ENCODE data around the gene ADAMTS8. TPM values are rescaled to one million over a fixed set of nuclear protein-coding genes. Genes with fewer than 3 reads are reported as not detected.

Gene ADAMTS8
- total RNA-seq, 1 donor, result not detected

DNA sequence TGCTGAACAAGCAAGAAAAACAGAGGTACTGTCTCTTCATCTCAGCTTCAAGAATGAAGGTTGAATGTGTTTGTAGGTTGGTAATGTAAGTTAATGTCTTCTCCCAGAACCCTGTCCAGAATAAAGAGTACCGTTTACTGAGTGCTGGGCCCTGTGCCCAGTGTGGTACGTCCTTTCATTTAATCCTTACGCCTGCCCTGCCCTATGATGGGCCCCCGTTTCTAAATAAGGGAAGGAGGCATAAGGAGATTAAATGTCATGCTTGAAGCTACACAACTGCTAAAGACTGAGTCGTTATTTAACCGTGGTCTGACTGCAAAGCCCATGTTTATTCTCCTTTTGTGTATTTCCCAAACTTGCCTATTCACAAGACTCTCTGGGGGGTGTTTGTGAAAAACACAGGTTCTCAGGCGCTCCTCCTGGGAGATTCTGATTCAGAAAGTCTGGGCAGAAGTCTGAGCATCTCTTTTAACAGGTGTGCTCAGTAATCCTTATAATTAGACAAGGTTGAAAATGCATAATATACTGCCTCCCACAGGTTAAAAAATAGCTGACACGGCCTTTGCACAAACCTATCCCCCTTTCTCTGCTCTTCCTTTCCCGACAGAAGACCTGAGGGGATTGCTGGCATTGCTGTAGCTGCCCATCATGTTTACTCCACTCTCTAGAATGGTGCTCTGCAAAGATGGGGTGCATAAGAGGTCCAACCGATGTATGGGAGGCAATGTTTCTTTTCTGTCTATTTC lies 57.4 kb downstream of the ADAMTS8 start:
- TF ChIP-seq, protein P1, sequence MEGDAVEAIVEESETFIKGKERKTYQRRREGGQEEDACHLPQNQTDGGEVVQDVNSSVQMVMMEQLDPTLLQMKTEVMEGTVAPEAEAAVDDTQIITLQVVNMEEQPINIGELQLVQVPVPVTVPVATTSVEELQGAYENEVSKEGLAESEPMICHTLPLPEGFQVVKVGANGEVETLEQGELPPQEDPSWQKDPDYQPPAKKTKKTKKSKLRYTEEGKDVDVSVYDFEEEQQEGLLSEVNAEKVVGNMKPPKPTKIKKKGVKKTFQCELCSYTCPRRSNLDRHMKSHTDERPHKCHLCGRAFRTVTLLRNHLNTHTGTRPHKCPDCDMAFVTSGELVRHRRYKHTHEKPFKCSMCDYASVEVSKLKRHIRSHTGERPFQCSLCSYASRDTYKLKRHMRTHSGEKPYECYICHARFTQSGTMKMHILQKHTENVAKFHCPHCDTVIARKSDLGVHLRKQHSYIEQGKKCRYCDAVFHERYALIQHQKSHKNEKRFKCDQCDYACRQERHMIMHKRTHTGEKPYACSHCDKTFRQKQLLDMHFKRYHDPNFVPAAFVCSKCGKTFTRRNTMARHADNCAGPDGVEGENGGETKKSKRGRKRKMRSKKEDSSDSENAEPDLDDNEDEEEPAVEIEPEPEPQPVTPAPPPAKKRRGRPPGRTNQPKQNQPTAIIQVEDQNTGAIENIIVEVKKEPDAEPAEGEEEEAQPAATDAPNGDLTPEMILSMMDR (IDR thresholded peaks at IDR 0.05; ENCODE audit: insufficient read depth, low read depth, low read length), result no peak
- DNase-seq (ENCODE audit: low read depth), result no peak
- H3K4me3 ChIP-seq (ENCODE audit: low read depth, low read length), result no peak overlapping the region

DNA sequence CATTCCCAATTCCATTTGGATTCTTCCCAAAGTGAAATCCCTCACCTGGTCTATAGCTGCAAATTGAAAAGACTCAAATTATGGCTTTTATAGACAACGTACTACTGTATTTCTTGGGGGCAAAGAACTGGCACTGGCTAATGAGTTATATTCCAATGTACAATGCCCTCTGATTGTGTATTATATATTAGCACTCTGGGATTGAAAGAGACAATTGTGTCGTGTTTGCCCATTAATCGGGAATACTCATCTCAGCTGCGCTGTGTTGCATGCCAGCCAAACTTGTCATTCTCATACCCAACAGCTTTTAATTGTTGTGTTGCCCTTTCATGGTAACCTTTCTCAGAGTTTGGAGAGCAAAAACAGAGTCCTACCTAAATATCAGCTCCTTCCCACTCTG lies 58.7 kb downstream of the ADAMTS8 start:
- DNase-seq (ENCODE audit: low read depth), result no peak
- H3K4me3 ChIP-seq (ENCODE audit: low read depth, low read length), result no peak overlapping the region
- TF ChIP-seq, protein P1 (IDR thresholded peaks at IDR 0.05; ENCODE audit: insufficient read depth, low read depth, low read length), result no peak

DNA sequence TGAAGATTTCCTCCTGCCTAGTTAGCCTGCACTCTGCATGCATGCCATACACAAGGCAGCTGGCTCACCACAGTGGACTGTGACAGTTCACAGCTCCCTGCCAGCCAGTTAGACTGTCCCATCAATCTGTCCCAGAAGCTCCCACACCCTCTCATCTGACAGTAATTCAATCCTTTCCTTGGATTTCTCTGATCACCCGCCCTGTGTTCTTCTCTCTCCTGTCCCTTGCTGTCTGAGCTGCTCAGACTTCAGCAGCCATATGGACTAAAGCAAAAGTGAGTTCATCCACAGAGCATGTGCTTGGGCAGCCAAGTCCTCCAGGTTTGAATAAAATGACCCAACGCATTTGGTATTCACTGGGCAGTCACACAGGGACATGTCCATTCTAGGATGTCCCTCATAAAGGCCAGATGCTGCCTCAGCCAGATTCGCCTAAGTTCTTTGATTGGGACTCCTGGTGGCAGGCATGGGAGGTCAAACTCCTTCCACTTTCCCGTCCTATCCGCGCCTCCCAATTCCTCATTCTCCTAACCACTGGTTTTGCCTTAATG lies 59.2 kb downstream of the ADAMTS8 start:
- no peak for DNase-seq (ENCODE audit: low read depth)
- no peak overlapping the region for H3K4me3 ChIP-seq (ENCODE audit: low read depth, low read length)
- TF ChIP-seq, protein P1 (IDR thresholded peaks at IDR 0.05; ENCODE audit: insufficient read depth, low read depth, low read length), result no peak

DNA sequence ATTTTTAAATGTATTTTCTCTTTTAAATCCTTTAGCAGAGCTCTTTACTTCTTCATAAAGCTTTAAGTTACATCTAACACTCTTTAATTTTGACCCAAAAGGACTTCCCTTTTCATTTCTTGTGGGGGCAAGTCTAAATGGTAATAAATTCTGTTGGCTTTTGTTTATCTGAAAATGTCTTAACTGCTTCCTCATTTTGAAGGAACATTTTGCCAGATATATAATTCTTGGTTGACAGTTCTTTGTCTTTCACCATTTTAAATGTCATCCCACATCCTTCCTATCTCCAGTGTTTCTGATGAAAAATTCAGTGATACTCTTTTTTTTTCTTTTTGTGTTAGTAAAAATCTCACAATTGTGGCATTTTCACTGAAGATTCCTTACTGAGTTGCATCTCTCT lies 69.0 kb downstream of the ADAMTS8 start:
- DNase-seq (ENCODE audit: low read depth), result no peak
- no peak overlapping the region for H3K4me3 ChIP-seq (ENCODE audit: low read depth, low read length)
- TF ChIP-seq, protein P1 (IDR thresholded peaks at IDR 0.05; ENCODE audit: insufficient read depth, low read depth, low read length), result no peak

DNA sequence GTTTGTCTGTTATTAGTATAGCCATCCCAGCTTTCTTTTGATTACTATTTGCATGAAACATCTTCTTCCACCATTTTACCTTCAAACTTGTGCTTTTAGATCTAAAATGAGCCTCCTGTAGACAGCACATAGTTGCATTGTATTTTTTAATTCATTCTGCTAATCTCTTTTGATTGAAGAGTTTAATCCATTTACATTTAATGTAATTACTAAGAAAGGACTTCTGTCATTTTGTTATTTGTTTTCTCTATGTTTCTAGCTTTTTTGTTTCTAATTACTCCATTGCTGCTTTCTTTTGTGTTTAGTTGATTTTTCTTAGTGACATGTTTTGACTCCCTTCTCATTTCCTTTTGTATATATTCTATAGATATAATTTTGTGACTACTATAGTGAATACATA lies 70.0 kb downstream of the ADAMTS8 start:
- no peak overlapping the region for H3K4me3 ChIP-seq (ENCODE audit: low read depth, low read length)
- TF ChIP-seq, protein P1 (IDR thresholded peaks at IDR 0.05; ENCODE audit: insufficient read depth, low read depth, low read length), result no peak
- DNase-seq (ENCODE audit: low read depth), result no peak

Other genes starting within 250 kb of the ADAMTS8 start
- 27.7 and 41.5 TPM in 2 replicates for gene ZBTB44, start 113.7 kb downstream of the ADAMTS8 start, total RNA-seq
- gene ADAMTS15, start 20.0 kb upstream of the ADAMTS8 start, total RNA-seq, result 2.2 and 2.9 TPM in 2 replicates